B cell (primary cell): ENCODE data around the gene KIF1A. TPM values are rescaled to one million over a fixed set of nuclear protein-coding genes. Genes with fewer than 3 reads are reported as not detected.

Source experiments
- ATAC-seq: fragments of 200-7000 bp; cut with Tn5 transposase; one replicate; pipeline ENCODE4 v1.10.0; 2021; ENCODE audit warnings: low read depth, mild to moderate bottlenecking, moderate number of reproducible peaks, moderate library complexity
- CTCF ChIA-PET: fragments of 350-600 bp; sonication (Branson Sonifier 250); formaldehyde crosslinking; loops from one replicate; lab custom pipeline; 2021; ENCODE audit warnings: antibody characterized with exemption, inconsistent platforms; lab: Charles Lee
- POLR2A ChIA-PET: fragments of 350-600 bp; sonication (Branson Sonifier 250); formaldehyde crosslinking; loops from one replicate; lab custom pipeline; 2021; ENCODE audit warnings: antibody characterized with exemption; lab: Charles Lee
- DNase-seq: peaks from one replicate; pipeline ENCODE4 v3.0.0; 2013
- H2AFZ ChIP-seq: 2 replicates; pipeline ENCODE4 v1.6.1; 2012; ENCODE audit warnings: mild to moderate bottlenecking, low read depth, low read length; ENCODE audit not compliant: insufficient read depth, poor library complexity, severe bottlenecking
- H3K27ac ChIP-seq, 2 donors: 1 replicate in 1 of 2; 2 replicates in 1 of 2; pipeline ENCODE4 v1.5.1; 2012 to 2013; ENCODE audit warnings: low read length in 2 of 2, mild to moderate bottlenecking in 2 of 2, moderate library complexity in 1 of 2
- H3K27me3 ChIP-seq, 4 experiments: fragments of 200-600 bp in 1 of 4; sonication (generic) in 1 of 4; replicated peaks in 1 of 4; 1 replicate in 2 of 4; 2 replicates in 2 of 4; pipeline versions ENCODE4 v1.6.1 to v1.7.0; 2013 to 2016; ENCODE audit warnings: low read length in 3 of 4, mild to moderate bottlenecking in 2 of 4, mixed read lengths in 1 of 4, moderate library complexity in 1 of 4; ENCODE audit not compliant: insufficient read depth in 4 of 4, control insufficient read depth in 3 of 4; ENCODE audit errors: control extremely low read depth in 1 of 4
- H3K36me3 ChIP-seq, 2 experiments: replicated peaks in 1 of 2; 1 replicate in 1 of 2; 2 replicates in 1 of 2; pipeline versions ENCODE4 v1.6.1 to v1.7.1; 2013; ENCODE audit warnings: low read length in 1 of 2; ENCODE audit not compliant: insufficient read depth in 2 of 2, control insufficient read depth in 1 of 2; ENCODE audit errors: control extremely low read depth in 1 of 2, extremely low read depth in 1 of 2
- H3K4me1 ChIP-seq, 2 donors: fragments of 200-600 bp in 1 of 2; sonication (generic) in 1 of 2; 1 replicate in 1 of 2; 2 replicates in 1 of 2; pipeline versions ENCODE4 v1.5.1 to v1.6.1; 2013 to 2017; ENCODE audit warnings: low read length in 2 of 2; ENCODE audit not compliant: control insufficient read depth in 2 of 2, insufficient read depth in 2 of 2
- H3K4me2 ChIP-seq: replicated peaks from 2 replicates; pipeline ENCODE3; 2012; ENCODE audit warnings: mild to moderate bottlenecking, low read depth, low read length; ENCODE audit not compliant: poor library complexity, severe bottlenecking
- H3K4me3 ChIP-seq, 5 experiments: fragments of 200-600 bp in 1 of 5; sonication (generic) in 1 of 5; 1 replicate in 3 of 5; 2 replicates in 2 of 5; pipeline versions ENCODE4 v1.5.1 to v1.7.0; 2011 to 2016; ENCODE audit warnings: low read length in 4 of 5, mild to moderate bottlenecking in 4 of 5, low read depth in 2 of 5, control low read depth in 1 of 5, moderate library complexity in 1 of 5; ENCODE audit not compliant: insufficient read depth in 1 of 5; ENCODE audit errors: control extremely low read depth in 1 of 5, extremely low read depth in 1 of 5
- H3K79me2 ChIP-seq: fragments of 200-600 bp; sonication (generic); one replicate; pipeline ENCODE4 v1.6.0; 2016; ENCODE audit warnings: low read length; ENCODE audit not compliant: control insufficient read depth, insufficient read depth
- H3K9ac ChIP-seq: fragments of 200-600 bp; sonication (generic); 2 replicates; pipeline ENCODE4 v1.6.1; 2017; ENCODE audit warnings: mild to moderate bottlenecking, low read length, moderate library complexity
- H3K9me3 ChIP-seq, 3 donors: one replicate each; pipeline versions ENCODE4 v1.6.1 to v1.7.1; 2013; ENCODE audit warnings: low read length in 2 of 3; ENCODE audit not compliant: control insufficient read depth in 2 of 3, insufficient read depth in 1 of 3; ENCODE audit errors: control extremely low read depth in 1 of 3
- H4K20me1 ChIP-seq: 2 replicates; pipeline ENCODE4 v1.6.0; 2012; ENCODE audit warnings: mild to moderate bottlenecking, low read length; ENCODE audit not compliant: insufficient read depth, control insufficient read depth, poor library complexity, severe bottlenecking
- H3K27ac Mint-ChIP-seq: one replicate; pipeline ENCODE4 v1.8.0; 2021; ENCODE audit warnings: mixed read lengths
- H3K27me3 Mint-ChIP-seq: one replicate; pipeline ENCODE4 v1.8.0; 2021; ENCODE audit warnings: mixed read lengths
- H3K4me1 Mint-ChIP-seq: one replicate; pipeline ENCODE4 v1.8.0; 2021; ENCODE audit warnings: mixed read lengths
- H3K4me3 Mint-ChIP-seq: one replicate; pipeline ENCODE4 v1.8.0; 2021; ENCODE audit warnings: mixed read lengths
- H3K9me3 Mint-ChIP-seq: one replicate; pipeline ENCODE4 v1.8.0; 2022; ENCODE audit warnings: mixed read lengths; ENCODE audit not compliant: insufficient read depth
- CTCF ChIP-seq: fragments of 200-600 bp; IDR thresholded peaks from one replicate; pipeline ENCODE4 v1.8.0; 2022; ENCODE audit warnings: antibody characterized with exemption, mild to moderate bottlenecking
- EZH2 ChIP-seq: IDR thresholded peaks from 2 replicates; pipeline ENCODE4 v1.6.1; 2012; ENCODE audit warnings: borderline replicate concordance, low read depth, mild to moderate bottlenecking, moderate library complexity, low read length; ENCODE audit not compliant: insufficient read depth, poor library complexity, severe bottlenecking
- WGBS: methylation state at CpG from one replicate; pipeline ENCODE4 v1.1.5; 2013; ENCODE audit warnings: missing lambda C conversion rate; ENCODE audit not compliant: insufficient coverage; 5-methylcytosine and 5-hydroxymethylcytosine counted together
- intact Hi-C: fragments of 100-400 bp; cut with micrococcal nuclease; formaldehyde crosslinking; loops from one replicate; pipeline ENCODE4 v1.10.0; 2022
- polyA plus RNA-seq: library from polyadenylated mRNA; depleted of rRNA; stranded (reverse); fragments of >200 nt; gene quantifications from 2 replicates; pipeline ENCODE4 v1.2.3, GENCODE V29; 2012
- total RNA-seq, 2 donors: library from RNA; stranded (reverse); fragments of 120-200 nt in 1 of 2; gene quantifications; 1 replicate in 1 of 2; 2 replicates in 1 of 2; pipeline versions ENCODE4 v1.2.3 to v1.2.4, GENCODE V29; 2013 to 2022

The KIF1A gene
- total and polyA plus RNA-seq, 2 donors (not counting 1 experiment from before 2014, with no cell fraction given): not detected

DNA sequence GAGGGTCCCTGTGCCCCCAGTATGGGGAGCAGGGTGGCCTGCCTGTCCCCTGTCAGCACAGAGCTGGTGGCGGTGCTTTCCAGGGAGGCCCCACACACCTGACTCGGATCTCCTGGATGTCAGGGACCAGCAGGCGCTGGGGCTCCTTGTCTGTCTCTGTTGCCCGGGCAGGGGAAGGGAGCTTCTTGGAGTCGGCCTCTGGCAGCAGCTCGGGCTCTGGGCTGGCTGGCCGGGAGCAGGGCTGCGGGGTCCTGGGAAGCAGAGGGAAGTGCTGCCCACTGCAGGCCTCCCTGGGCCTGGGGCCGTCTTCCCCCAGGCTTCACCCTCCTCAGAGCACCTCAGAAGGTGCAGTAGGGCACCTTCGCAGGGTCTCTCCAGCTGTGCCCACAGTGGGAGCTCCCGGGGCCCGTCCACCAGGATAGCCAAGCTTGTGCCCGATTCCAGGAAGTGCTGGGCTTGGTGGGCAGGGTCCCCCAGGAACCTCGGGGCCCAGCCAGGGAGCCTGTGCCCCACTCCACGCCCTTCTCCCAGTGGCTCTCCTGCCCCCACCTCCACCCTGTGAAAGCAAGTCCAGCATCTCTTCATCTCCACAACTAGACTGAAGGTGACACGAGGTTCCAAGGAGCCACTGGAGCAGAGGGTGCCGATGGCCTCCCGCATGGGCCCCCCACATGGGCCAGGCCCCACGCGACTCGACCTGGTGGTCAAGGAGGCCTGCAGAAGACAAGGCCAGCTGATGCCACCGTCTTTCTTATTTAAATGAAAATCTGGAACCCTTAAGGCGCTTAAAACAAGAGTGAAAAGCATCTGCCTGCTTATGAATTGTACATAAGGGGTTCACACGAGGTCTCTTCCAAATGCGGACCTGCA lies 100.1 kb downstream of the KIF1A start:
- H3K27ac Mint-ChIP-seq: no peak overlapping the region
- H3K4me1 Mint-ChIP-seq: no peaks in the 10 kb centered on the region

More for the DNA sequence above, 100.1 kb downstream of the KIF1A start:
- no peak overlapping the region for H3K4me3 Mint-ChIP-seq
- ChIA-PET POLR2A (no interaction called here), CTCF (no interaction called here)
- Histone ChIP-seq H3K36me3 (no peaks in the 10 kb centered on the region), H2AFZ (no peak overlapping the region), H3K4me3 (no peak overlapping the region), H3K79me2 (no peaks in the 10 kb centered on the region), H3K4me2 (no peak overlapping the region), H3K27me3 (no peaks in the 10 kb centered on the region), H3K4me1 (no peaks in the 10 kb centered on the region), H3K9me3 (peaks cover 0 to 4% (median 0%) of the 10 kb centered on the region in 3 donors), H3K27ac (no peak overlapping the region), H3K9ac (no peak overlapping the region), H4K20me1 (no peaks in the 10 kb centered on the region)
- intact Hi-C loops: no loop called here
- 89% methylated on average over 25 of the region's 25 CpGs for WGBS
- TF ChIP-seq CTCF (no peak), EZH2 (no peak)
- DNase-seq: no peak
- no peak for ATAC-seq
- no peaks in the 10 kb centered on the region for H3K9me3 Mint-ChIP-seq
- no peaks in the 10 kb centered on the region for H3K27me3 Mint-ChIP-seq
